Sciatic nerve (tissue), 2 donors: Measurements from ENCODE around the gene BCKDHB. TPM values are rescaled to one million over a fixed set of nuclear protein-coding genes. Genes with fewer than 3 reads are reported as not detected.
"Not testable (repeated sequence)": the region's sequence is repeated elsewhere in the genome, so short reads cannot be mapped to it uniquely, and the experiment has no call there.

Source experiments
- ATAC-seq: fragments of 200-7000 bp; cut with Tn5 transposase; one replicate; pipeline ENCODE4 v1.9.1; 2020; ENCODE audit warnings: mild to moderate bottlenecking, moderate library complexity
- DNase-seq: peaks from one replicate; pipeline ENCODE4 v3.0.0-alpha.2; 2020; ENCODE audit warnings: low spot score
- intact Hi-C: fragments of 100-400 bp; cut with DNase I; formaldehyde crosslinking; loops from one replicate; pipeline ENCODE4 v1.14.2; 2022
- total RNA-seq: library from RNA; stranded (reverse); fragmentation: NEBNext Ultra II Directional; extraction: Animal tissue kit (Norgen Biotek cat#: 25700); gene quantifications from one replicate; pipeline ENCODE4 v1.2.1, GENCODE V29; 2021
- donor health status: DM: no; HTN: no; CAD: no.
- donor health status: DM: no; HTN: no; CAD: no.

Gene BCKDHB
- total RNA-seq, 1 donor from 2014 or later, result 25.0 TPM

- ATAC-seq (no peak), DNase-seq (no peak)
- intact Hi-C loops, result no loop called here
Observed at GRCh38 chr6:80234401-80234800, 127.9 kb downstream of the BCKDHB start.

- intact Hi-C loops, result no loop called here
- DNase-seq (no peak), ATAC-seq (no peak)
Observed at GRCh38 chr6:80234908-80235307, 128.4 kb downstream of the BCKDHB start.

- ATAC-seq, result peak; percentile 30
- intact Hi-C loops, result no loop called here
- no peak for DNase-seq
Observed at GRCh38 chr6:80235647-80236046, 129.2 kb downstream of the BCKDHB start.

- ATAC-seq, result not testable (repeated sequence)
Observed at GRCh38 chr6:80238754-80239153, 132.3 kb downstream of the BCKDHB start.

GRCh38 chr6:80245043-80245442, 138.6 kb downstream of the BCKDHB start:
- ATAC-seq (no peak), DNase-seq (no peak)
- intact Hi-C loops, result no loop called here

More at GRCh38 chr6:80238754-80239153, 132.3 kb downstream of the BCKDHB start:
- DNase-seq, intact Hi-C loops: not testable (repeated sequence)

GRCh38 chr6:80249897-80250296, 143.4 kb downstream of the BCKDHB start:
- peak; percentile 80 for ATAC-seq
- intact Hi-C loops, result no loop called here

GRCh38 chr6:80250391-80250997, 144.0 kb downstream of the BCKDHB start:
- intact Hi-C loops, result no loop called here
- DNase-seq (no peak), ATAC-seq (no peak)

More at GRCh38 chr6:80249897-80250296, 143.4 kb downstream of the BCKDHB start:
- no peak for DNase-seq

- intact Hi-C loops, result no loop called here
- DNase-seq (no peak), ATAC-seq (no peak)
Observed at GRCh38 chr6:80251321-80251720, 144.8 kb downstream of the BCKDHB start.

- DNase-seq, result no peak
- no peak for ATAC-seq
- intact Hi-C loops, result no loop called here
Observed at GRCh38 chr6:80254716-80255115, 148.2 kb downstream of the BCKDHB start.

- intact Hi-C loops, result no loop called here
- ATAC-seq, result no peak
- no peak for DNase-seq
Observed at GRCh38 chr6:80256691-80257090, 150.2 kb downstream of the BCKDHB start.

GRCh38 chr6:80259118-80259517, 152.6 kb downstream of the BCKDHB start:
- ATAC-seq (no peak), DNase-seq (no peak)
- intact Hi-C loops, result no loop called here

- peak; percentile 78 for ATAC-seq
- DNase-seq, result no peak
- intact Hi-C loops, result no loop called here
Observed at GRCh38 chr6:80263585-80263984, 157.1 kb downstream of the BCKDHB start.

GRCh38 chr6:80268865-80269730, 162.6 kb downstream of the BCKDHB start:
- ATAC-seq (peak; percentile 57), DNase-seq (no peak)
- intact Hi-C loops, result no loop called here

- no peak for DNase-seq
- intact Hi-C loops, result no loop called here
- ATAC-seq, result no peak
Observed at GRCh38 chr6:80271074-80271473, 164.6 kb downstream of the BCKDHB start.

- DNase-seq, result no peak
- ATAC-seq, result no peak
- intact Hi-C loops, result no loop called here
Observed at GRCh38 chr6:80272988-80273387, 166.5 kb downstream of the BCKDHB start.

GRCh38 chr6:80276861-80277260, 170.4 kb downstream of the BCKDHB start:
- ATAC-seq, result no peak
- intact Hi-C loops, result no loop called here
- no peak for DNase-seq

- ATAC-seq (no peak), DNase-seq (no peak)
- intact Hi-C loops, result no loop called here
Observed at GRCh38 chr6:80277501-80277900, 171.0 kb downstream of the BCKDHB start.

GRCh38 chr6:80280262-80281010, 174.0 kb downstream of the BCKDHB start:
- intact Hi-C loops, result no loop called here
- DNase-seq (no peak), ATAC-seq (no peak)

- intact Hi-C loops, result no loop called here
- DNase-seq, result no peak
- no peak for ATAC-seq
Observed at GRCh38 chr6:80282913-80283554, 176.6 kb downstream of the BCKDHB start.
